Measurements from ENCODE around the gene ZNF189.

The ZNF189 gene
- 22.3 to 73.6 (median 33.1) reads per million in 18 experiments for total RNA-seq

- peak; percentile 99 for DNase-seq
Observed at GRCh38 chr9:101398068-101398929, at the start of gene ZNF189, which contains the start of gene MRPL50. Gene ZNF189, plus strand, starts transcription at chr9:101398851. Its CDS starts 306 bp downstream, at chr9:101399157. Gene MRPL50, minus strand, starts transcription at chr9:101398618. Its CDS starts 26 bp downstream, at chr9:101398592.

GRCh38 chr9:101350285-101350684 lies 48.4 kb upstream of the ZNF189 start:
- DNase-seq: no peak

GRCh38 chr9:101352892-101353463 lies 45.7 kb upstream of the ZNF189 start:
- no peak for DNase-seq

GRCh38 chr9:101353683-101354082 lies 45.0 kb upstream of the ZNF189 start:
- no peak for DNase-seq

- DNase-seq: no peak
Observed at GRCh38 chr9:101354143-101354764, 44.4 kb upstream of the ZNF189 start.

GRCh38 chr9:101354765-101355708 lies 43.6 kb upstream of the ZNF189 start:
- DNase-seq: no peak

- no peak for DNase-seq
Observed at GRCh38 chr9:101356619-101357018, 42.0 kb upstream of the ZNF189 start.

GRCh38 chr9:101359679-101360078 lies 39.0 kb upstream of the ZNF189 start:
- no peak for DNase-seq

- no peak for DNase-seq
Observed at GRCh38 chr9:101360647-101361046, 38.0 kb upstream of the ZNF189 start.

GRCh38 chr9:101362450-101362849 lies 36.2 kb upstream of the ZNF189 start:
- DNase-seq: no peak

GRCh38 chr9:101365181-101365580 lies 33.5 kb upstream of the ZNF189 start:
- DNase-seq: no peak

GRCh38 chr9:101366038-101366756 lies 32.5 kb upstream of the ZNF189 start:
- DNase-seq: no peak

- DNase-seq: no peak
Observed at GRCh38 chr9:101367323-101367722, 31.3 kb upstream of the ZNF189 start.

- DNase-seq: no peak
Observed at GRCh38 chr9:101369286-101369685, 29.4 kb upstream of the ZNF189 start.

GRCh38 chr9:101369884-101370531 lies 28.6 kb upstream of the ZNF189 start:
- no peak for DNase-seq

GRCh38 chr9:101371813-101372212 lies 26.8 kb upstream of the ZNF189 start:
- no peak for DNase-seq

- no peak for DNase-seq
Observed at GRCh38 chr9:101372327-101373118, 26.1 kb upstream of the ZNF189 start.

- no peak for DNase-seq
Observed at GRCh38 chr9:101375546-101375945, 23.1 kb upstream of the ZNF189 start.

GRCh38 chr9:101376111-101376848 lies 22.4 kb upstream of the ZNF189 start:
- DNase-seq: no peak

GRCh38 chr9:101380295-101380694 lies 18.4 kb upstream of the ZNF189 start:
- DNase-seq: no peak
